Activated naive CD4-positive, alpha-beta T cell (primary cell): Measurements from ENCODE around the gene DPEP2.
"Not testable (repeated sequence)": the region's sequence is repeated elsewhere in the genome, so short reads cannot be mapped to it uniquely, and the experiment has no call there.

Source experiments
- DNase-seq, 4 experiments: peaks; one replicate each; lab custom pipeline; 2025; lab: John Stamatoyannopoulos, UW

DPEP2 gene

GRCh38 chr16:67953641-67954375 is 45.5 kb downstream of the DPEP2 start:
- DNase-seq: no peak

DNA sequence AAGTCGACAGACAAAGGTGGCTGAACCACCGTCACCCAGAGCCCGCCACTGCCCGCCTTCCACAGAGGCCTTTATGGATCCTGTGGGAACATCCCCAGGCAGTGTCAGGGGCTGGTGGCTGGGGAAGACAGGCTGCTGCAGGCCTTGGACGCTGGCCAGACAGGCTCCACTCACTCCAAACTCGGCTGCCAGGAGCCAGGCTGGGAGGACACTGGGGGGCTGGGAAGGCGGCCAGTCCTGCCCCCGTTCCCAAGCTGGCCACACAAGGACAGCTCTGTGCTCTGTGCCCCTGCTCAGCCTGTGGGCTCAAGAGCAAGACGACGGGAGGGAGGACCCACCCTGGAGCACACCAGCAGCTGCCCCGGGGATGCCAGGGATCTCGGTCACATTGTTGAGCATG is 47.8 kb downstream of the DPEP2 start:
- no peak for DNase-seq

DNA sequence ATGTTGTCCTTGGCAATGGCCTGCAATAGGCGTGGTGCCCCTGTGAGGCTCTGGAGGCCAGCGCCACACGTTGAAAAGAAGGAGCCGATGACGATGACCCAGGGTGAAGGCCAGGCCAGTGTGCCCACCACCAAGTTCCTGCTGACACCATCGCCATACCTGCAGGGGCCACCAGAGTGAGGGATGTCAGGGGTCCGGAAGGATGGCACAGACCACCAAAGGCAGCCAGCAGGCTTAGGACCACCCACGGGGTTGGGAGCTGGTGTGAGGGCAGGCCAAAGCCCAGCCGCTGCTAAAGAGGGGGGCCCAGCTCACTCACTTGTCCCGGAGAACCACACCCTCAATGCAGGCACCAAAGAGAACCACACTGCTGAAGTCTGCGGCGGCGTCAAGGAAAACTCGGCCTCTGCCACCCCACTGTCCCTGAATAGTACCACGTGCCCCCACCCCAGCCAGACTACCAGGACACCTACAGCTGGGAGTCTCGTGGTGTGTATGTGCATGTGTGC is 48.9 kb downstream of the DPEP2 start:
- DNase-seq: no peak

- DNase-seq: no peak
Measured at GRCh38 chr16:67949645-67950044, 49.6 kb downstream of the DPEP2 start.

DNA sequence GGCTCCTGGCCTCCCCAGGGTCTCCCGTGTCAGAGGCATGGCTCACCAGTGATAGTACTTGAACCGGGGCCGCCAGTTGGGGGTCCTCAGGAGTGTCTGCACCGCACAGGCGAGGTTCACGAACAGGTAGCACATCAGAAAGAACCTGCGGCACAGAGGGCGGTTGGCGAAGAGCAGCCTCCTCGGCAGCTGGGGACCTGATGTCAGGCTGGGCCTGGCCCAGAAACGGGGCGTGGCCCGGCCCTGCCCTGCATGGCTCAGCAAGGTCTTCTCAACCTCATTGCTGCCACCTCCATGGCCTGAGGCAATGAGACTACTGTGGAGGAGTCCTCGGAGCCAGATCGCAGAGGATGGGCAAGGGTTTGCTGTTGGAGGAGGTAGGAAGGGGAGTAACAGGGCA is 51.3 kb downstream of the DPEP2 start:
- no peak for DNase-seq

DNA sequence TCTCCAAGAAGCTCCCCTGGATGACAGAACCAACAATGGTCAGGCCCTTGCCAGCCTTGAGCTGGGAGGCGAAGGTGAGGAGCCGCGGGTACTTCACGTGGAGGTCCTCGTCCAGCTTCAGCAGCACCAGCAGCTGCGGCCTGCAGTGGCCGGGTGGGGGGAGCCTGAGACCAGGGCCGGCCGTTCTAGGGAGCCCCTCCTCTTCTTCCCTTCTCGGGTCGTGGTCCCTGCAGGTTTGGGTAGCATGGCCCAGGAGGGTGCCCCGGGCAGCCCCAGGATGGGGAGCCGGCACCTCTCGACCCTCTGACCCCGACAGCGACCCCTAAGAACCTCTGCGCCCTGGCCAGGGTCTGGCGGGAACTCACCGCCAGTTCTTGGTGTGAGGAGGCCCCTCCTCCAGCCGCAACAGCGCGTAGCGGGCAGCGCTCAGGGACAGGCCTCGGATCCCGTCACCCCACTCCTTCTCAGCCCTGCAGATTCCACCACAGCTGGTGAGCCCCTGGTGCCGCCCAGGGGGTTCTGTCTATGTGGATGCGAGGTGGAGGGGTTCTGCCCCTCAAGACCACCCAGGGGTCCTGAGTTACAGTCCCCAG is 52.2 kb downstream of the DPEP2 start:
- no peak for DNase-seq

GRCh38 chr16:67946128-67946569 is 53.1 kb downstream of the DPEP2 start:
- no peak for DNase-seq

GRCh38 chr16:67945392-67945933 is 53.8 kb downstream of the DPEP2 start:
- DNase-seq: no peak

DNA sequence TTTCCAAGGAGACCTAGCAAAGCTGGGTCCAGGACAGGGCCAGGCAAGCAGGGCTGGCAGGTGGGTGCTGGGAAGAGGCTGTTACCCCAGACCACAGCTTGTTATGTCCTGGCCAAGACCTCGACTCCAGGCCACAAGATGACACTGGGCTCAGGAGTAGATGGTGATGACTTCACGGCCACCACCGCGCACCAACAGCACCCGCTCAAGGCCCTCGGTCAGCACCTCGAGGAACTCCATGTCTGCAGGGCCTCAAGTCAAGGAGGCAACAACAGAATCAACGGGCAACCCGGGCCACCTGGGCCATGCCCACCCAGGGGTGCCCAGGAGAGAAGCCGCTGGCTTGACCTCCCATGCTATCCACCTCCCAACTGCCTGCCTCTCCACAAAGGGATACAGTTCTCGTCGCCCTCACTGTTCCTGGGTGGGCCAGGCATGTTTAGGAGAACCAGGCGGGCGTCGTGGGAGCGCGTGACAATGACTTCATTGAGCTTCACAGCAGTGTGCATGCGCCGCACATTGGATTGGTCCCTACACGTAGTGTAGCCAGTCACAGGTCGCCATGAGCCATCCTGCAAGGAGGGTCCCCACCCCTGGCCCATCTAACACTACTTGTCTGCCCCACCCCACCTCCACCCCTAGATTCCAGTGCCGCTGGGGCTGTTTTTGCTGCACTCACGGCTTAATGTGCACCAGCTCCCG is 54.4 kb downstream of the DPEP2 start:
- no peak for DNase-seq

- DNase-seq: no peak
Measured at GRCh38 chr16:67943619-67944504, 55.4 kb downstream of the DPEP2 start, which contains the start of gene LCAT. Gene LCAT, minus strand, starts transcription at chr16:67944120. Its CDS starts 19 bp downstream, at chr16:67944101.

DNA sequence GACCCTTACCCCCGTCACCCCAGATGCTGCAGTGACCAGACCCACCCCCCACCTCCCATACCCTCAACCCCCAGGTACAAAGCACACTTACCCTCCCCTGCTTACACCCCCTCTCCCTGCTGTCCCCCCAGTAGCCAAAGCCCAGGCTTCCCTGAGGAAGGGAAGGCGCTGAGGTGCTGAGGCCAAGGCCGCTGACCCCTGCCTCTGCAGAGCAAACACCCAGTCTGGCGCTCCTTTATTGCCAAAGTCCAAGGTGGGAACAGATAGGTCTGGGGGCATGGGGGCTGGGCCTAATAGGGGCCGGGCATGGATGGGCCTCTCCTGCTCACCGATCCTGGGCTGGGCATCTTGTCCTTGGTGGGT is 56.0 kb downstream of the DPEP2 start:
- DNase-seq: no peak

GRCh38 chr16:67942510-67943255 is 56.6 kb downstream of the DPEP2 start:
- no peak for DNase-seq

DNA sequence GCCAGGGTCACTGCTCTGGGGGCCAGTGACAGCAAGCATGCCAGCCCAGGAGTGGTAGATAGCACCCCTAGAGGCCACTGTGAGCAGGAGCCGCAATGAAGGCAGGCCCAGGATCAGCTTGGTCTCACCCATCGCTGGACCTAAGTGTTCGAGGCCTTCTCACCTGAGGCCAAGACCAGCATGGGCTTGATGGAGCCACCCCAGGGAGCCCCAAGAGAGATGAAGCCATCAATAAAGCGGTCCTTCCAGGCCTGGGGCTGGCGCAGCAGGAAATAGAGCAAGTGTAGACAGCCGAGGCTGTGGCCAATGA is 57.1 kb downstream of the DPEP2 start:
- no peak for DNase-seq

DNA sequence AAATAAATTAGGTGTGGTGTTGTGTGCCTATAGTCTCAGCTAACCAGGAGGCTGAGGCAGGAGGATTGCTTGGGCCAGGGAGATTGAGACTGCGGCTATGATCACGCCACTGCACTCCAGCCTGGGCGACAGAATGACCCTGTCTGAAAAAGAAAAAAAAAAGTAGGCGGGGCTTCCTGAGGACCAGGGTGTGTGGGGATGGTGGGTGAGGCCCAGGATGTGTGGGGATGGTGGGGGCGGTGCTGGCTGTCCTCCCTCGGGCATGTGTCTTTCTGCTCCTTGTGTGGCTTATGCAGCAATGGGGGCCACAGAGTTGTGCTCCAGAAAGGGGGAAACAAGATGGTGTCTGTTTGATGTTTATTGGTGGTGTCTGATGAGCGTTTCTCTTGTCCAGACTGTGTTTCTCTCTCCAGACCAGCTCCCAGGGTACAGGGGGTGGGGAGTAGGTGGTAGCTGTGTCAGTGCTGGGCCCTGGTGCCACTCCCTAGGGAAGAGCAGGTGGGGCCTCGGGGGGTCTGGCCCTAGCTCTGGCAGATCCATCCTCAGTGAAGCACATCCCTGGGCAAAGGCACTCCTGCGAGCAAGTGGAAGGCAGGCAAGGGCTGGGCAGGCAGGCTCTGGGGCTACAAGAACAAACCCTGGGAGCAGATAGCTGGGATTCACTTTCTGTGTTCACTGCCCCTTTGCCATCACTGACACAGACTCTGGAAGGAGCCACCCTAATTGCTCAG is 57.6 kb downstream of the DPEP2 start:
- no peak for DNase-seq

GRCh38 chr16:67940446-67941089 is 58.7 kb downstream of the DPEP2 start:
- DNase-seq: no peak

DNA sequence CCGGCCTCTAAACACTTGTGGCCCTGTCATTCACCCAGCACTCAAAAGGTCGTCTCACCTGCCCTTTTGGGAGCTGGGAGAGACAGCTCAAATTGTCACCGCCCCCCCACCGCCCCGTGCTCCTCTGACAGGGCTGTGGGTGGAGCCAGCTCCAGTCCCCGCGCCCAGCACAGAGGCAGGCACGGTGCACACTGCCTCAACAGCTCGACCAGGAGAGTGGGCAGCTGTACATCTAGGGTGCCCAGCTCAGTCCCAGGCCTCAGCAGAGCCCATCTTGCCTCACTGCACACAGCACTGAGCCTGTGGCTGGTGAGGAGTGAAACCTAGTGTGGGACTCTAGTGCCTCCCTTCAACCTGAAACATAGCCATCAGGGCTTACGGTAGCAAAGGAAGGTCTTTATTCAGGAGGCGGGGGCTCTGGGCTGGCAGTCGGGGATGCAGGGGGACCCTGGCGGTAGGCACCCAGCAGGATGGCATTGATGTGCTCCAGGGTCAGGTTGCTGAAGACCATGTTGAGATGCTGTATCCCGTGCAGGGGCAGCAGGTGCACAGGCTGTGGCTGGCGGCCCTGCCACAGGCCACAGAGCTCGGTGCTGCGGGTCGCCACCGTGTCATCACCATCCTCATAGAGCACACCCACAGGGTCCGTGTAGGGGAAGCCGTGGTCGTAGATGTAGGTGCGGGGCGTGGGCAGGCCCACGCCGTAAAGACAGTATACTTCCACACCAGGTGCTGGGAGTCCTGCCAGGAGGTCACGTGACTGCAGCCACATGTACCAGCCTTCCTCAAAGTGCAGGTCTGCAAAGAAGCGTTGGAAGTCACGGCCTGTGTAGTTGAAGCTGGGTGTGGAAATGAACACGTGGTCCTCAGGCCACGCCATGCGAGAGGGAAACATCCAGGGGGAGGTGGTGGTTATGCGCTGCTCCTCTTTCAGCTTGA is 59.5 kb downstream of the DPEP2 start:
- DNase-seq: peak in 2 of 4 experiments; percentile 14 to 36

DNA sequence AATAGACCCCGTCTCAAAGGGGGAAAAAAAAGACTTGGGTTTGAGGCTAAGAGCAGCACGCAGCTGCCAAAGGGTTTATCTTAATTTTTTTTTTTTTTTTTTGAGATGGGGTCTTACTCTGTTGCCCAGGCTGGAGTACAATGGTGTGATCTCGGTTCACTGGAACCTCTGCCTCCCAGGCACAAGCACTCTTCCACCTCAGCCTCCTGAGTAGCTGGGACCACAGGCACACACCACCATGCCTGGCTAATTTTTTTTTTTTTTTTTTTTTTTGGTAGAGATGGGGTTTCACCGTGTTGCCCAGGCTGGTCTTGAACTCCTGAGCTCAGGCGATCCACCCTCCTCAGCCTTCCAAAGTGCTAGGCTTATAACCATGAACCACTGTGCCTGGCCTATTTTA is 61.6 kb downstream of the DPEP2 start:
- not testable (repeated sequence) for DNase-seq
